IPS-18a (cell line): ENCODE measurements around the gene RPS6KA2.

Experiments
- H3K27ac ChIP-seq: one replicate; pipeline ENCODE4 v1.5.1; 2013; ENCODE audit warnings: low read length
- H3K27me3 ChIP-seq: one replicate; pipeline ENCODE4 v1.6.1; 2013; ENCODE audit warnings: mild to moderate bottlenecking, low read length; ENCODE audit not compliant: control insufficient read depth, insufficient read depth
- H3K36me3 ChIP-seq: one replicate; pipeline ENCODE4 v1.6.1; 2013; ENCODE audit warnings: low read depth, low read length; ENCODE audit not compliant: control insufficient read depth
- H3K4me1 ChIP-seq: one replicate; pipeline ENCODE4 v1.6.1; 2013; ENCODE audit warnings: low read depth, low read length; ENCODE audit not compliant: control insufficient read depth
- H3K4me3 ChIP-seq: one replicate; pipeline ENCODE4 v1.5.1; 2013; ENCODE audit warnings: low read length
- H3K9ac ChIP-seq: one replicate; pipeline ENCODE4 v1.6.1; 2013; ENCODE audit warnings: mild to moderate bottlenecking, low read length, moderate library complexity
- H3K9me3 ChIP-seq: one replicate; pipeline ENCODE4 v1.6.1; 2013; ENCODE audit warnings: low read depth, low read length; ENCODE audit not compliant: control insufficient read depth

RPS6KA2 gene

DNA sequence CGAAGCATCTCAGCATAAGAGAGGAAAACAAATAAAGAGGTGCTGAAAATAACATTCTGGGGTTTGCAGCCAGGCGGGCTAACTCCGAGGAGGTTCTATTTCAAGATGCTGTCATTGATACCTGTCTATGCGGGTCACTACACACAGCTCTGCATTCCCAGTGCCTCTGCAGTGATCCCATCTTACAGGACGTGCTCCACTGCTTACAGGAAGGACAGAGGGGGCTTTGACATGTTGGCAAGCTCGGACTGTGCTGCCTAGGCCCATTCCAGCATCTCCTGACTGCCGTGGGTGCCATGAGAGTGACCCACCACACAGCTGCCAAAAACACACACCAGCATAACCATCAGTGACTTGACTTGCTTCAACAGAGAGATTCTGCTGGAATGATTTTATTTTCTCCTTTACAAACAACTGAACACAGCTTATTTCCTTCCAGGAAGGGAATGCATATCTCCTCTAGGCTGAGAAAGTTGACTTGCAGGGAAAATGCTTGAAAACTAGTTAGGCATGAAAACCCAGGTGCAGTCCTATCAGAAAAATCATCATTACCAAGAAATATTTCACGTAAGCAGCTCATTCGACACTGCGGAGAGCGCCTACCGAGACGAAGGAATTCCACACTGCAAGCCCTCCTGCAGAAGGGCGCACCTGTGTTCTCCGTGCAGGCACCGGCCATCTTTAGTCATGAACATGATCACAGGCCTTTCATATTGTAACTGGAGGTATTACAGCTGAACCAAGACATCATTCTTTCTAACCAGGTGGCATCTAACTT, 103.1 kb downstream of the RPS6KA2 start:
- H3K9me3 ChIP-seq: no peaks in the 10 kb centered on the region
- no peak overlapping the region for H3K27ac ChIP-seq
- H3K9ac ChIP-seq: no peak overlapping the region
- H3K36me3 ChIP-seq: no peaks in the 10 kb centered on the region
- H3K27me3 ChIP-seq: no peaks in the 10 kb centered on the region
- no peaks in the 10 kb centered on the region for H3K4me1 ChIP-seq
- no peak overlapping the region for H3K4me3 ChIP-seq

DNA sequence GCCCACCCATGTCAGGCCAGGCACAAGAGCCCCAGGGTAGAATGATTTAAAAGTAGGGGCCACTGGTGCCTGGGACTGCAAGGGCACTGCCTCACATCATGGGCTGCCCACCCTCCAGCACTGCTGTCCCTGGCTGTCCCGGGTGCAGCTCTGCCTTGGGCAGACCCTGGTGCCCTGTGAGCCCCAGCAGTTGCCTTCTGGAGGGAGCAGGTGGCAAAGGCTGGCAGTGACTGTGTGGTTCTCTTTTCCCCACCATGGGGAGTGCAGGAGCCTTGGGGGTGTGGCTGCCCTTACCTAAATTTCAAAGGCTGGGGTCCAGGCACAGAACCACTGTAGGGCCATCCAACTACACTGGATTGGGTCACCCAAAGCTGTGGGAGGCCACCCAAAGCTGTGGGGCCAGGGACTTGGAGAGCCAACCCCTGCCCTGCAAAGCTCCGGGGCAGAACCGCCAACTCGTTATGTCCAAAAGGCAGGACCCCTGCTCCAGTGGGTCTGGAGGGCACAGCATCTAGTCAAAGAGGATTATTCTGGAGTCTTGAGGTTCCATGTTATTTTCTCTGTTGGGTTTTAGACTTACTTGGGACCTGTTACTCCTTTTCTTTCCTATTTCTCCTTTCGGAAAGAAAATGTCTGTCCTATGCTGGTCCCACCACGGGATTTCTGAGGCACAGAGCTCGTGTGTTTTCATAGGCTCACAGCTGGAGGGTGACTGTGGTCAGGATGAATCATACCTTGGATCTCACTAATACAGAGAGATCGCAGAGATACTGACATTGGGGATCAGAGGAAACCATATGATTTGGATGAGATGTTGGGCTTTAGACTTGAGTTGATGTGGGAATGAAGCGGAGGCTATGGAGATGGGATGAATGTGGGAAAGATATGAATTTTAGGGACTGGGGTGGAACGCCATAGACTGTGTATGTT, 105.9 kb downstream of the RPS6KA2 start:
- no peaks in the 10 kb centered on the region for H3K36me3 ChIP-seq
- no peaks in the 10 kb centered on the region for H3K4me1 ChIP-seq
- H3K4me3 ChIP-seq: no peak overlapping the region
- H3K9me3 ChIP-seq: no peaks in the 10 kb centered on the region
- no peaks in the 10 kb centered on the region for H3K27me3 ChIP-seq
- H3K27ac ChIP-seq: no peak overlapping the region
- no peak overlapping the region for H3K9ac ChIP-seq

DNA sequence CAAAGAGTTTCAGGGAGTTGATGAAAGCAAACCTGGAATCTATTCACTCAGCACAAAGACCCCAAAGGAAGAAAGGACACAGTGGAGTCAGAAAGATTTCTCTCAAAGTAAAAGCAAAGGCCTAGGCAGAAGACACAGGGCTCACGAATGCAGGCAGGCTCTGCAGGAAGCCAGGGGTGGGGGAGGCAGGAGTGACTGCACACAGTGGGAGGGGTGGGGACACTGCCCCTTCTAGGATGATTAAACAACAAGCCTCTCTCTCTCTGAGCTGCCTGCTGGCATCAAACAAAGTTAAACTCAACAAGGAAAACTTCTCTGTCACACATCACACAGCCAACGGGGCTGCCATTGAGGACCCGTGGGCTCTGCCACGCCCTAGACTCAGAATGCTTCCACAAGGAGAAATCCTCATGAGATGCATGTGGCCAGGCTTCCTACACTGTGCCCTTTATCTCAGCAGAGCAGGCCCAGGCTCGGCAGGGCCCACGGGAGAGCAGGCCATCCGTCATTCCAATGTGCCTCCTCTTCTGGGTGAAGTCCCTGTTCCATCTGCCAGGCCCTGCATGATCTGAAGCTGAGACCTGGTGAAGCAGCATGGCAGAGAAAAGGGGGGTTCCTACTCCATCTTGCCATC, 110.7 kb downstream of the RPS6KA2 start:
- Histone ChIP-seq H3K27ac (no peak overlapping the region), H3K9me3 (no peaks in the 10 kb centered on the region), H3K9ac (no peak overlapping the region), H3K4me3 (no peak overlapping the region), H3K27me3 (no peaks in the 10 kb centered on the region), H3K36me3 (no peaks in the 10 kb centered on the region), H3K4me1 (no peaks in the 10 kb centered on the region)

DNA sequence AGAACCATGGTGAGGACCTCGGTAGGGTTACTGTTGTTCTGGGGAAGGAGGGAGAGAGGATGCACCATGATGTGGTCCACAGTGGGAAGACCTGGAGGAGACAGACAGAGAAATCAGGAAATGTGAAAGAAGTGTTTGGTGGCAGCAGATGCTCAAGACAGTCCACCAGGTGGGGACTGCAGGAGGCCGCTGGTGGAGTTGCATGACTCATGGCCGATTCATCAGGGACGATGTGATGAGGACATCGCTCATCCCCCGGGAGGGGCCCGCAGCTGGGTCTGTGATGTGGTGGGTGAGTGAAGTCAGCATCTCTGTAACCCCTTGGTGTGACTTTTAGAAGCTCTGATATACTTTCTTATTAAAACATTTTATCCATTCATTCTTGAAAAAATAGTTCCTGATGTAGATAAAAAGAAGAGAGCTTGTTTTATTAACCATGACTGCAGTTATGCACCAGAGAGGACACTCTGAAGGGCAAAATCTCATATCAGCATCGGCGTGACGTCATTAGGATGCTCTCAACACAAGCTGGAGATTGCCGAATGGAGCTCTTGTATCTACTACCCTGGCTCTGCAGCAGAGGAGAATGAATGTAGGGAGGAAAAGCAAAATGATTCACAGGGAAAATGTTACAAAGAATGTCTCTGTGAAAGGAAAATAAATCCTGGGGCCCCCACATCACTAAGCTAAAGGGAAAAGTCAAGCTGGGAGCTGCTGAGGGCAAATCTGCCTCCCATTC, 111.8 kb downstream of the RPS6KA2 start:
- Histone ChIP-seq H3K4me3 (no peak overlapping the region), H3K27ac (no peak overlapping the region), H3K36me3 (no peaks in the 10 kb centered on the region), H3K9me3 (no peaks in the 10 kb centered on the region), H3K9ac (no peak overlapping the region), H3K27me3 (no peaks in the 10 kb centered on the region), H3K4me1 (no peaks in the 10 kb centered on the region)

DNA sequence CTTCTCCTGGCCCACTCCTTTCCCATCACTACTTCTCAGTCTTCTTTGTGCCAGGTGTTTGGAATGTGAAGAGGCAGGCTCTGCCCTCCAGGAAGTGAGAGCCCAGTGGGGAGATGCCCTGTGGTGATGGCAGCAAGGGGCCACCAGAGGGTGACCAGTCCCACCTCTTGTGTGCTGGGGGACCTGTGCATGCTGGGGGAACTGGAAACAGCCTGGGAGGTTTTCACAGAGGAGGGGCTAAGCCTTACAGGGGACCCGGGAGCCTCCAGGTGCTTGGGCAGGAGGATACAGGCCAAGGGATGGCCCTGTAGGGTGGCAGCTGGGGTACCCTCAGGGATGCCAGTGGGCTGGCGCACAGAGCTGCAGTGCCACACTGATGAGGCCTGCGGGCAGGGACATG, 112.9 kb downstream of the RPS6KA2 start:
- H3K27me3 ChIP-seq: no peaks in the 10 kb centered on the region
- no peak overlapping the region for H3K4me3 ChIP-seq
- no peak overlapping the region for H3K27ac ChIP-seq
- no peaks in the 10 kb centered on the region for H3K9me3 ChIP-seq
- H3K4me1 ChIP-seq: no peaks in the 10 kb centered on the region
- H3K9ac ChIP-seq: no peak overlapping the region
- H3K36me3 ChIP-seq: peaks cover 7% of the 10 kb centered on the region

DNA sequence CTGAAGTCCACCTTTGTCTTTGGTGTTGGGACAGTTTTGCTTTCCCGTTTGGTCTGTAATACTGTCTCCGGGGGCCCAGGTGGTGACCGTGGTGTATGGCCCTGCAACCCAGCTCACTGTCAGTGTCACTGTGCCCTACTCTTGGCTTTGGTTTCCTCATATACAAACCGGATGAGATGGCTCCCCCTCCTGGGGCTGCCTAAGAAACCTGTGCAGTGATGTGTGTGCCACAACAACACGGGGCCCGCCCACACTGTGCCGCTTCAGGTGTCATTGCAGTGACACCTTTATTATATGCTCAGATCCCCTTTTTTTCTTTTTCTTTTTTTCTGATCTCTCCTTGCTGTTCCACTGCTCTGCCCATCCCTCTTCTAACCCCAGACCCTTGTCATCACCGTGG, 114.5 kb downstream of the RPS6KA2 start:
- Histone ChIP-seq H3K4me3 (no peak overlapping the region), H3K9me3 (no peaks in the 10 kb centered on the region), H3K4me1 (no peaks in the 10 kb centered on the region), H3K36me3 (peaks cover 7% of the 10 kb centered on the region), H3K27me3 (no peaks in the 10 kb centered on the region), H3K27ac (no peak overlapping the region), H3K9ac (no peak overlapping the region)

DNA sequence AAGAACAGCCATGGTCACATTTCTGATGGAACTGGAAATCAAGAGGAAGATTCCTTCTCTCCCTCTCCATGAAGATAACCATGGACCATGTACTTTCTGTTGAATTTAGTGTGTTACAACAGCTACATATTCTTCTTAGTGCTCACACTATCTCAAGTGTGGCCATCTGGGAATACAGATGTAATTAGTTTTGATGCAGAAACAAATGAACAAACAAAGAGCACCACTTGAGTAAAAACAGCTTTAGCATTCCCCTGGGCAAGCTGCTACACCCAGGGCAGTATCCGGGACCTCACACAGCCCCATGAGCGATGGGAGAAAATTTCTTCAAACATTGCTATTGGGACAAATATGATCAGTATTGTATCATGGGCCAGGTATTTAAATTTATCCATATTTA, 115.7 kb downstream of the RPS6KA2 start:
- Histone ChIP-seq H3K27ac (no peak overlapping the region), H3K27me3 (no peaks in the 10 kb centered on the region), H3K9me3 (no peaks in the 10 kb centered on the region), H3K4me3 (no peak overlapping the region), H3K4me1 (no peaks in the 10 kb centered on the region), H3K9ac (no peak overlapping the region), H3K36me3 (peaks cover 7% of the 10 kb centered on the region)

DNA sequence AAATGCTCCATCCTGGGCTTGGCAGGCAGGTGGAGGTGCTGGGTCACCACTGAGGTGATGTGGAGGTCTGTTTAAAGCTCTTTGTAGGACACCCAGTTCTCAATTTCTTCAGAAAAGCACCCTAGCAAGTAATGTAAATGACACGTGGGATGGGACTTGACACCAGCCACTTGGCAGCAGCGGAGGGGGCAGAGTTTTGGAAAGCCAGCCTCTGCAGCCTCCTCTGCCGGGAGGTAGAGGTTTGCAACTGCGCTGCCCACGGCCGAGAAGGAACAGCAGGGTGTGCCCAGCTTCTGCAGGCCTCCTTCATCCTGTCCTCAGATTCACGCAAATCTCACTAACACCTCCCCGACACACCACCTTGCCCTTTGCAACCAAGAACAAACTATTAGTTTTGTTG, 117.9 kb downstream of the RPS6KA2 start:
- peaks cover 7% of the 10 kb centered on the region for H3K36me3 ChIP-seq
- no peak overlapping the region for H3K27ac ChIP-seq
- no peak overlapping the region for H3K4me3 ChIP-seq
- H3K4me1 ChIP-seq: no peaks in the 10 kb centered on the region
- no peaks in the 10 kb centered on the region for H3K27me3 ChIP-seq
- H3K9ac ChIP-seq: no peak overlapping the region
- H3K9me3 ChIP-seq: no peaks in the 10 kb centered on the region

DNA sequence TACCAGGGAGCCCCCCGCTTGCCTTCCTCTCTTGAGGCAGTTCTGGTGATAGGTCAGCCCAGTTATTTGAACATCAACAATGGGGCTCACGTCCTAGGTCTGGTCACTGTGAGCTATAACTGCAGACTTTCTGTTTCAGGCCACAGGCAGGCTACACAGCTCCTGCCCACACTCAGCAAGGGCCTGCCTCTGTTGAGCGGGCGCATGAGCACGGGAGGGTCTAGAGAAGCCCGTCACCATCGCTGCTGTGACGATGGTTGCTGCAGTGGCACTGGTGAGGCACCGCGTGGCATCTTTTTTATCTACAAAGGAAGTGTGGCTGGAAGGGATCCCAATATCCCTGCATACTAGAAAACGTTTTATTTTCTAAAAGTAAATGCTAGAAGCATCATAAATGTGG, 118.3 kb downstream of the RPS6KA2 start:
- Histone ChIP-seq H3K9ac (no peak overlapping the region), H3K4me1 (no peaks in the 10 kb centered on the region), H3K4me3 (no peak overlapping the region), H3K27ac (no peak overlapping the region), H3K9me3 (no peaks in the 10 kb centered on the region), H3K36me3 (peaks cover 9% of the 10 kb centered on the region), H3K27me3 (no peaks in the 10 kb centered on the region)

DNA sequence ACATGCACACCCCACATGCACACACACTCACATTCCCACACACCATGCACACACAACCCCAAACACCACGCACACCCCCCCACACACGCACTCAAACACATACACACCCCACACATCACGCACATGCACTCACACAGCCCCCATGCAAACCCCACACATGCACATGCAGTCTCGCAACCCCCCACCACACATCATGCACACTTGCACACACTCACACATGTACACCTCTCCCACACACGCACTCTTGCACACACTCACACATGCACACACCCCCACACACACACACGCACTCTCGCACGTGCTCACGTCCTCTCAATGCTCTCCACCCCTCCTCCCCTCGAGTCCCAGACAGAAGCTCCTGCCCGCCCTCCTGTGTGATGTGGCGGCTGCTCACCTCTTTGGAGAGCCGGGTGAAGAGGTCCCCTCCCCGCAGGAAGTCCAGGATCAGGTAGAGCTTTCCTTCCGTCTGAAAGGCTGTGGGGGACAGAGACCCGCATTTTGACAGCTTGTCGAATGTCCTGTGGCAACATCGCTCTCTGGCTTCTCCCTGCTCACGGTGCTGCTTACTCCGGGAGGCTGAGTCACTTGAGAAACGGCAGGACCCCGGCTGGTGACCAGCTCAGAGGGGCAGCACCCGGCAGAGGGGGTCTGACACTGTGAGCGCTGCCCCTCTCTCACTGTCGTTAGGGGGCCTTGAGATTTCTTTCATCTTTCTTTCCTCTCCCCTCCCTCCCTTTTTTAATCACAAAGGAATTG, 119.1 kb downstream of the RPS6KA2 start:
- no peak overlapping the region for H3K27ac ChIP-seq
- no peaks in the 10 kb centered on the region for H3K27me3 ChIP-seq
- H3K9ac ChIP-seq: no peak overlapping the region
- H3K4me3 ChIP-seq: no peak overlapping the region
- H3K9me3 ChIP-seq: no peaks in the 10 kb centered on the region
- H3K36me3 ChIP-seq: peaks cover 9% of the 10 kb centered on the region
- H3K4me1 ChIP-seq: no peaks in the 10 kb centered on the region
